H1 (cell line): ENCODE data around the gene FRMD4A. TPM values are rescaled to one million over a fixed set of nuclear protein-coding genes. Genes with fewer than 3 reads are reported as not detected.

Experiments used
- CTCF ChIA-PET: fragments of 300-600 bp; sonication (Branson Sonifier 250); formaldehyde crosslinking; loops from one replicate; lab custom pipeline; 2021; ENCODE audit not compliant: partially characterized antibody; lab: Charles Lee
- POLR2A ChIA-PET: fragments of 300-600 bp; sonication (Branson Sonifier 250); formaldehyde crosslinking; loops from one replicate; lab custom pipeline; 2021; ENCODE audit warnings: inconsistent platforms; ENCODE audit not compliant: partially characterized antibody; lab: Charles Lee
- DNase-seq, 2 experiments: peaks; one replicate each; pipeline versions ENCODE4 v3.0.0 to v3.0.0-alpha.2; 2010 to 2022; ENCODE audit warnings: low spot score in 2 of 2, low read depth in 1 of 2, mixed read lengths in 1 of 2
- FAIRE-seq: peaks from 2 replicates; lab custom pipeline; 2011; peaks lifted over from hg19 to GRCh38; lab: Jason Lieb, UNC
- H2AFZ ChIP-seq: 2 replicates; pipeline ENCODE4 v1.8.1; 2012; ENCODE audit warnings: low read length, inconsistent platforms
- H2AK5ac ChIP-seq: 2 replicates; pipeline ENCODE4 v1.6.1; 2013; ENCODE audit warnings: low read depth, low read length
- H2BK120ac ChIP-seq: replicated peaks from 2 replicates; pipeline ENCODE3; 2013; ENCODE audit warnings: low read depth, low read length, inconsistent platforms
- H2BK12ac ChIP-seq: 2 replicates; pipeline ENCODE4 v1.6.1; 2013; ENCODE audit warnings: low read depth, low read length
- H2BK15ac ChIP-seq: 2 replicates; pipeline ENCODE4 v1.6.1; 2013; ENCODE audit warnings: low read length
- H2BK20ac ChIP-seq: 2 replicates; pipeline ENCODE4 v1.6.1; 2013; ENCODE audit warnings: low read length
- H2BK5ac ChIP-seq: 2 replicates; pipeline ENCODE4 v1.6.1; 2013; ENCODE audit warnings: low read depth, low read length
- H3K14ac ChIP-seq: 2 replicates; pipeline ENCODE4 v1.6.1; 2013; ENCODE audit warnings: inconsistent platforms; ENCODE audit not compliant: insufficient read length
- H3K18ac ChIP-seq: 2 replicates; pipeline ENCODE4 v1.6.1; 2013; ENCODE audit warnings: low read length; ENCODE audit errors: extremely low read depth
- H3K23ac ChIP-seq: 2 replicates; pipeline ENCODE4 v1.6.1; 2013; ENCODE audit warnings: inconsistent platforms; ENCODE audit not compliant: insufficient read length
- H3K23me2 ChIP-seq: 2 replicates; pipeline ENCODE4 v1.6.1; 2013; ENCODE audit warnings: low read depth, low read length
- H3K27ac ChIP-seq: 2 replicates; pipeline ENCODE4 v1.6.1; 2011; ENCODE audit warnings: low read depth, low read length, inconsistent platforms
- H3K27me3 ChIP-seq, 4 experiments: replicated peaks in 1 of 4; 1 replicate in 1 of 4; 2 replicates in 3 of 4; pipeline versions ENCODE4 v1.6.1 to v1.8.1; 2011 to 2013; ENCODE audit warnings: low read length in 3 of 4, mild to moderate bottlenecking in 3 of 4, inconsistent platforms in 2 of 4, mixed read lengths in 2 of 4, moderate library complexity in 1 of 4; ENCODE audit not compliant: control insufficient read depth in 3 of 4, insufficient read depth in 3 of 4; ENCODE audit errors: extremely low read depth in 1 of 4
- H3K36me3 ChIP-seq, 4 experiments: 2 replicates each; pipeline versions ENCODE4 v1.6.1 to v1.8.1; 2011 to 2013; ENCODE audit warnings: mild to moderate bottlenecking in 4 of 4, low read length in 3 of 4, moderate library complexity in 2 of 4, control low read depth in 1 of 4, inconsistent platforms in 1 of 4; ENCODE audit not compliant: insufficient read depth in 4 of 4, control insufficient read depth in 2 of 4
- H3K4ac ChIP-seq: replicated peaks from 2 replicates; pipeline ENCODE3; 2013; ENCODE audit warnings: low read length, low read depth, mixed read lengths, inconsistent platforms; ENCODE audit not compliant: insufficient read length
- H3K4me1 ChIP-seq, 4 experiments: replicated peaks in 1 of 4; 1 replicate in 1 of 4; 2 replicates in 3 of 4; pipeline versions ENCODE4 v1.6.1 to v1.8.1; 2011 to 2013; ENCODE audit warnings: low read length in 3 of 4, inconsistent platforms in 2 of 4, mixed read lengths in 1 of 4; ENCODE audit not compliant: insufficient read depth in 4 of 4, control insufficient read depth in 3 of 4
- H3K4me2 ChIP-seq, 2 experiments: 2 replicates each; pipeline versions ENCODE4 v1.6.1 to v1.8.1; 2011 to 2013; ENCODE audit warnings: low read depth in 2 of 2, low read length in 2 of 2, control low read depth in 1 of 2, inconsistent platforms in 1 of 2, mild to moderate bottlenecking in 1 of 2; ENCODE audit not compliant: insufficient read depth in 1 of 2
- H3K4me3 ChIP-seq, 4 experiments: fragments of 200-600, 300-600 bp in 1 of 4; sonication (generic), shearing (Covaris generic), sonication (Bioruptor Twin) in 1 of 4; 2 replicates each; pipeline versions ENCODE4 v1.5.1 to v1.8.1; 2011 to 2016; ENCODE audit warnings: low read length in 4 of 4, low read depth in 3 of 4, control low read depth in 2 of 4, inconsistent platforms in 2 of 4, mild to moderate bottlenecking in 2 of 4, mixed read lengths in 1 of 4, moderate library complexity in 1 of 4; ENCODE audit not compliant: insufficient read depth in 2 of 4; ENCODE audit errors: extremely low read depth in 1 of 4
- H3K56ac ChIP-seq: replicated peaks from 2 replicates; pipeline ENCODE3; 2013; ENCODE audit warnings: low read depth, mild to moderate bottlenecking, mixed read lengths, low read length, inconsistent platforms; ENCODE audit not compliant: insufficient read length
- H3K79me1 ChIP-seq: 2 replicates; pipeline ENCODE4 v1.6.1; 2013; ENCODE audit warnings: low read depth, low read length, control low read depth
- H3K79me2 ChIP-seq, 2 experiments: 2 replicates each; pipeline versions ENCODE4 v1.6.1 to v1.8.1; 2012 to 2013; ENCODE audit warnings: low read length in 2 of 2, mild to moderate bottlenecking in 2 of 2, inconsistent platforms in 1 of 2; ENCODE audit not compliant: insufficient read depth in 2 of 2, control insufficient read depth in 1 of 2
- H3K9ac ChIP-seq, 4 experiments: replicated peaks in 1 of 4; 1 replicate in 1 of 4; 2 replicates in 3 of 4; pipeline versions ENCODE4 v1.6.1 to v1.8.1; 2011 to 2013; ENCODE audit warnings: low read depth in 3 of 4, low read length in 3 of 4, control low read depth in 2 of 4, mild to moderate bottlenecking in 2 of 4, moderate library complexity in 2 of 4, inconsistent platforms in 1 of 4; ENCODE audit errors: extremely low read depth in 1 of 4
- H3K9me3 ChIP-seq, 2 experiments: 2 replicates each; pipeline versions ENCODE4 v1.6.1 to v1.8.1; 2012 to 2013; ENCODE audit warnings: mild to moderate bottlenecking in 2 of 2, moderate library complexity in 2 of 2, control low read depth in 1 of 2, inconsistent platforms in 1 of 2, low read depth in 1 of 2, low read length in 1 of 2, mixed read lengths in 1 of 2; ENCODE audit not compliant: insufficient read depth in 2 of 2
- H4K20me1 ChIP-seq, 2 experiments: replicated peaks in 1 of 2; 2 replicates each; pipeline versions ENCODE3 to v1.8.1; 2011 to 2013; ENCODE audit warnings: inconsistent platforms in 2 of 2, low read length in 2 of 2, mild to moderate bottlenecking in 1 of 2; ENCODE audit not compliant: insufficient read depth in 2 of 2, control insufficient read depth in 1 of 2
- H4K5ac ChIP-seq: 2 replicates; pipeline ENCODE4 v1.6.1; 2013; ENCODE audit warnings: low read length, low read depth, mixed read lengths, inconsistent platforms; ENCODE audit not compliant: insufficient read length
- H4K8ac ChIP-seq: 2 replicates; pipeline ENCODE4 v1.8.0; 2013; ENCODE audit warnings: mild to moderate bottlenecking, moderate library complexity, low read length, inconsistent platforms; ENCODE audit not compliant: insufficient read depth; ENCODE audit errors: extremely low read depth
- H4K91ac ChIP-seq: replicated peaks from 2 replicates; pipeline ENCODE3; 2013; ENCODE audit warnings: low read length, mixed read lengths, inconsistent platforms; ENCODE audit not compliant: insufficient read length
- ATF2 ChIP-seq: IDR thresholded peaks from 2 replicates; pipeline ENCODE4 v1.6.1; 2012; ENCODE audit warnings: low read length, inconsistent platforms
- E2F6 ChIP-seq: IDR thresholded peaks from 2 replicates; pipeline ENCODE4 v1.6.1; 2012; ENCODE audit warnings: inconsistent platforms
- EZH2 ChIP-seq: fragments of 200-600 bp; sonication (generic); IDR thresholded peaks from 2 replicates; pipeline ENCODE4 v1.7.1; 2012; ENCODE audit warnings: low read depth, mild to moderate bottlenecking, moderate library complexity, low read length, inconsistent platforms; ENCODE audit not compliant: severe bottlenecking
- HDAC6 ChIP-seq: IDR thresholded peaks from one replicate; pipeline ENCODE4 v1.7.1; 2012; ENCODE audit warnings: low read depth, mild to moderate bottlenecking, inconsistent platforms, low read length, moderate library complexity
- KDM1A ChIP-seq: fragments of 200-600, 300-600 bp; sonication (generic); IDR thresholded peaks from 2 replicates; pipeline ENCODE4 v1.7.1; 2016; ENCODE audit warnings: mild to moderate bottlenecking, low read length, borderline replicate concordance
- RAD21 ChIP-seq, 2 experiments: IDR thresholded peaks in 1 of 2; conservative IDR thresholded peaks in 1 of 2; 2 replicates each; pipeline ENCODE4 v1.6.1; 2011; ENCODE audit warnings: low read depth in 2 of 2, low read length in 2 of 2, improper control_type of control experiment in 1 of 2, inconsistent platforms in 1 of 2, mild to moderate bottlenecking in 1 of 2, moderate library complexity in 1 of 2
- TEAD4 ChIP-seq: IDR thresholded peaks from 2 replicates; pipeline ENCODE4 v1.6.1; 2012; ENCODE audit warnings: low read depth, low read length, inconsistent platforms, mixed read lengths
- WGBS, 2 experiments: shearing (Covaris generic) in 1 of 2; methylation state at CpG; one replicate each; pipeline versions ENCODE4 v1.1.6 to v1.1.7; 2013 to 2015; ENCODE audit warnings: low lambda C conversion rate in 2 of 2, mixed read lengths in 2 of 2, inconsistent platforms in 1 of 2, low coverage in 1 of 2, missing lambda C conversion rate in 1 of 2; ENCODE audit not compliant: insufficient replicate concordance in 2 of 2, insufficient coverage in 1 of 2, insufficient read length in 1 of 2; ENCODE audit errors: extremely low coverage in 1 of 2, missing lambda C conversion rate in 1 of 2; 5-methylcytosine and 5-hydroxymethylcytosine counted together
- polyA plus RNA-seq, 7 experiments: library from polyadenylated mRNA; depleted of rRNA in 3 of 7; stranded (reverse) in 5 of 7; unstranded in 2 of 7; fragments of >200 nt in 5 of 7; fragments of 200-250 nt in 2 of 7; gene quantifications; 1 replicate in 5 of 7; 2 replicates in 1 of 7; 4 replicates in 1 of 7; pipeline versions ENCODE4 v1.2.1 to v1.2.3, GENCODE V29; 2011 to 2013; ENCODE audit warnings: missing spikeins in 2 of 7, mixed read lengths in 2 of 7
- total RNA-seq: library from RNA; stranded (reverse); fragmentation: NEBNext Ultra II Directional; extraction: Animal tissue kit (Norgen Biotek cat#: 25700); gene quantifications from 2 replicates; pipeline ENCODE4 v1.2.1, GENCODE V29; 2021

Gene FRMD4A
- total and polyA plus RNA-seq, 2 of the 8 experiments (the other 6 are each of a cell fraction or from before 2014, with no cell fraction given), result 38.6 to 39.6 TPM

DNA sequence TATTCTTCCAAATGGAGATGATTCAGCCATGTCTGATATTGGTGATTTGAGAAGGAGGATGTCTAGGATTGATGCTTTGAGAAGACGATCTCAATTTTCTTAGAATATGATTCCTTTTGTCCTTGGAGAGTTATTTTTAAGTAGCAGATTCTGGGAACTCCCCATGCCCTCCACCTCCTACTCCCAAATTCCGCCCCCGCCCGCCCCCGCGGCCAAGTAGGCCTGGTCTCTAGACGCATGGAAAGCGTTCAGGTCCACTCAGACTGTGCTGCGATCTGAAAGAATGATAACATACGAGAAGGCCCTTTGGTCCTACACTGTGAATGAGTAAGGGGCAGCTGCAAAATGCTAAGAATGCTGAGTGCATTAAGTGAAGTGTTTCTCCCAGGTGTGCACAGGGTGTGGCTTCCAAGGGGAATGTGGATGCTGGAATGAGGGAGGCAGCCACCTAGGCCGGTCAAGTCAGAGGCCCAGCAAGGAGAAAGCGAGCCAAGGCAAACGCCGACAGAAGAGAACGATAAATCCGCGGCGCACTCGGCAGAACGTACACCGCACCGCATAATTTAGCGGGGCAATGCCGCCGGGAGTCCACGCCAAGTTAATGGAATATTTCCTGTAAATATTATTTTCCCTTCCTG lies 601.7 kb downstream of the FRMD4A start:
- Histone ChIP-seq H3K14ac (no peak overlapping the region), H4K20me1 (no peaks in the 10 kb centered on the region), H2BK15ac (no peak overlapping the region), H4K5ac (no peak overlapping the region), H3K4me1 (peaks cover 0 to 4% (median 0%) of the 10 kb centered on the region in 4 experiments; a peak in 2 of 7 replicates), H3K18ac (no peak overlapping the region), H3K4me2 (no peak overlapping the region), H3K36me3 (peaks cover 0 to 3% (median 0%) of the 10 kb centered on the region in 4 experiments; a peak in 1 of 8 replicates), H3K79me1 (no peaks in the 10 kb centered on the region), H2AFZ (no peak overlapping the region), H3K9me3 (no peaks in the 10 kb centered on the region), H3K79me2 (no peaks in the 10 kb centered on the region), H2BK12ac (no peak overlapping the region), H3K27ac (no peak overlapping the region), H3K4ac (no peak overlapping the region), H2BK120ac (no peak overlapping the region), H4K91ac (no peak overlapping the region), H3K23ac (no peak overlapping the region), H3K23me2 (no peaks in the 10 kb centered on the region), H3K56ac (no peak overlapping the region), H2BK5ac (no peak overlapping the region), H4K8ac (peak overlapping the region; percentile 36; the same call in 1 of the 2 replicates), H2BK20ac (no peak overlapping the region), H3K4me3 (no peak overlapping the region; a peak in 1 of 8 replicates), H3K27me3 (no peaks in the 10 kb centered on the region), H2AK5ac (no peak overlapping the region), H3K9ac (no peak overlapping the region)
- no peak for DNase-seq
- TF ChIP-seq EZH2 (no peak), TEAD4 (0 out of 2 replicates have a peak, but pooled peaks have one; percentile 34), RAD21 (IDR thresholded peaks at IDR 0.05 in 1 of 2, conservative IDR thresholded peaks at IDR 0.05 in 1 of 2; ENCODE audit: low read depth in 2 of 2, low read length in 2 of 2) (no peak), E2F6 (no peak), KDM1A (no peak), ATF2 (no peak), HDAC6 (no peak)
- no peak for FAIRE-seq
- 91% methylated on average over 26 of the region's 26 CpGs; no CpG with 5 or more reads in 1 of the 2 experiments for WGBS, 2 experiments
- ChIA-PET POLR2A (no interaction called here), CTCF (no interaction called here)
